ENCODE measurements around the gene LELP1.
A peak's percentile ranks its signal among the peaks of the same experiment; 100 is the strongest.
"Not testable (repeated sequence)": the region's sequence is repeated elsewhere in the genome, so short reads cannot be mapped to it uniquely, and the experiment has no call there.

Gene LELP1

DNA sequence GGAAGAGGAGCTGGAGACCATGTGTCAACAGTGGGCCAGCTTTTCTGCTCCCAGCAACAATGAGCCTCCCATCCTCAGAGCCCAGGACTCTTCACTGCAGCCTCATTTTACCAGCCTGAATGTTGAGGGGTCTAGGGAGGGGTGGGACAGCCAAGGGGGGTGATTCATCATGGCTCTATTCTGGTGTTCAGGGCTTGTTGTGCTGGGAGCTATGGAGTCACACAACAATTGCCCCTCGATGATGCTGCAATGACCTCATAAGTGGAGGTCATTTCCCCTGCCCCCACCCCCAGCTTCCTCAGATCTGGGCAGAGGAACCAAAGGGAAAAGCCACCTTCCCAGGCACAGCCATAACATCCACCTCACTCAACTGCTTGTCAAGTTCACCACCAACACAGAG lies at the start of gene LELP1:
Gene LELP1 (plus strand): TSS at position 301 of the 400 bp plus-strand sequence. CDS start 1,278 bp downstream, outside the sequence.
- no peak for DNase-seq

DNA sequence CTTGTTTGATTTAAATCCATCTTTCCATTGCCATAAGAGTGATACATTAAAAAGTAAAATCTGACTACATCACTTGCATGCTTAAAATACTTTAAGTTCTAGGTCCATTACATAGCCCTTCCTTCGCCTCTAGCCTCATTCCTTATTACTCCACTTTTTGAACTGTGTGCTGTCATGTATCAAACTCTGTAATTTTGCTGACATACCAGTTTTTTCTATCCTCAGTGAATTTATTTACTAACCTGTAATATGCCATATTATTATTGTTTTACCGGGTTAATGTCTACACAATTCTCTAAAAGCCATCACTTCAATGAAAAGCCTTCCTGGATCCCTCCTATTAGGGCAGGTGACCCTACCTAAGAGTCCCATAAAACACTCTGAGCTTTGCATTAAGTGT lies 47.7 kb upstream of the LELP1 start:
- DNase-seq = no peak

GRCh38 chr1:153168686-153169085 lies 34.5 kb upstream of the LELP1 start:
- DNase-seq = no peak

GRCh38 chr1:153174624-153175023 lies 28.6 kb upstream of the LELP1 start:
- no peak for DNase-seq

- no peak for DNase-seq
Measured at GRCh38 chr1:153178922-153179321, 24.3 kb upstream of the LELP1 start.

DNA sequence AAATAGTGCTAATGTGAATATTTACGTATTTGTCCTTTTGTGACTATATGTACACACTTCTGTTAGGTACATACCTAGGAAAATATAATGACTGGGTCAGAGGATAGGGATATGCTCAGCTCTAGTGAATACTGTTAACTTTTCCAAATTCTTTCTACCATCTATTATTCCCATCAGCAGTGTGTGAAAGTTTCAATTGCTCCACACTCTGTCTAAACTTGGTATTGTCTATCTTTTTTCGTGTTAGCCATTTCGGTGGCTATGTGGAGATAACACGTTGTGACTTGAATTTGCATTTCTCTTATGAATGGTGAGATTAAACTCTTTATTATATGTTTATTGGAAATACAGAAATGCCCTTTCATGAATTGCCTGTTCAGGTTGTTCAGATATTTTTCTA lies 22.7 kb upstream of the LELP1 start:
- no peak for DNase-seq

DNA sequence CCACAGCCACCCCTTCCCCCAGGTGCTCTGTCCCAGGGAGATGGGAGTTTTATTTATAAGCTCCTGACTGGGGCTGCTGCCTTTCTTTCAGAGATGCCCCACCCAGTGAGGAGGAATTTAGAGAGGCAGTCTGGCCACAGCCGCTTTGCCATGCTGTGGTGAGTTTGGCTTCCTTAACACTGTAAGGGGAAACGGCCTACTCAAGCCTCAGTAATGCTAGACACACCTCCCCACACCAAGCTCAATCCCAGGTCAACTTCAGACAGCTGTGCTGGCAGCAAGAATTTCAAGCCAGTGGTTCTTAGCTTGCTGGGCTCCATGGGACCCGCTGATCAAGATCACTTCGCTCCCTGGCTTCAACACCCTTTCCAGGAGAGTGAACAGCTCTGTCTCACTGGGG lies 14.9 kb upstream of the LELP1 start:
- not testable (repeated sequence) for DNase-seq

DNA sequence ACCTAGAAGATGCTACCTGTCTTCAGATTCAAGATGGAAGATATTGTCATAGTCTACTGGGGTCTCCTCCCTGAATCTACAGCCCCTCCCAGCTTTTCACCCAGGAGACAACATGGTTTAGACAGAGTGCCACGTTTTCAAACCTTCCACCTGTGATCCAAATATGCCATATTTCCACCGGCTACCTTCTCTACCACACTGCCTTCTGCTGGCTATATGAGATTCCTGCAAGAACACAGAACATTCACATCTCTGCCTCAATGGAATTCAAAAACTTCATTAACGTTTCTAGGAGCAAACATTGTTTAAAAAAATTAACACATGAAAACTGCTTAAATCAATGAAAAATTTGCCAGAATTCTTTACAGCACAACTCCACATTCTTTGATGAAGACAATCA lies 12.9 kb upstream of the LELP1 start:
- DNase-seq = peak; percentile 12

DNA sequence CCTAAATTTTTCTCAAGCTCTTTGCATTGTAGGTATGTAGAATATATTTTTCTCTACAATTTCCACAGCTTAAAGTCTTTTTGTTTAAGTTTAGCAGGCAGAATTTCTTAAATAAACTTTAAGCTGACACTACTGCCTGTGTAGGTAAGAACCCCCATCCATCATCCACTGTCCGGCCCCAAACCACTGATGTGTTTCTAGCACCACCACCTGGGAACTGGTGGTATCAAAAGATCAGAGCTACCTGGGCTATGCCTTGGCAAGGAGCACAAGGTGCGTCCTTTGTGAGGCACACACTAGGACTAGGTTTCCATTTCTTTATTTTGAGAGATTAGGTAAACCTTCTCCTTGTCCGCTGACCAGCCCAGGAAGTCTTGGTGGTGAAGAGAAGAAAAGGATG lies 10.5 kb upstream of the LELP1 start:
- DNase-seq = peak; percentile 34

- DNase-seq = no peak
Measured at GRCh38 chr1:153194331-153195050, 8.7 kb upstream of the LELP1 start.

DNA sequence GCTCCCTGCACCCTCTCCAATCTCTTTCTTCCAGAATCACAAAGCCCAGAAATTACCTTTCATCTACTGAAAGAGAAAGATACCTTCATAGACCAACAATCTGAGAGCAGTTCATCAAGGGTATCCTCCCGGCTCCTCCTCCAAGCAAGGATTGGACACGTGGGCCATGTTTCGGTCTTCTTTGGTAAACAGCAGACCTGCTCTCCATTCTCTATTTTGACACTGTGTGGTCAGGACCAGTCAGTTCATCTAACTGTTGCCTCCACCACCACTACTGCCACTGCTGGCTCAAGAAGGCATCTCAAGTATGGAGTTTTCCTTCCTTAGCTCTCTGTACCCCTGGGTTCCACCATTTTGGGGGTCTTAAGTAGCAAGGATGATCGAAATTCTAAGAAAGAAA lies 8.0 kb upstream of the LELP1 start:
- no peak for DNase-seq

GRCh38 chr1:153202006-153202405 lies 1.2 kb upstream of the LELP1 start:
- no peak for DNase-seq

DNA sequence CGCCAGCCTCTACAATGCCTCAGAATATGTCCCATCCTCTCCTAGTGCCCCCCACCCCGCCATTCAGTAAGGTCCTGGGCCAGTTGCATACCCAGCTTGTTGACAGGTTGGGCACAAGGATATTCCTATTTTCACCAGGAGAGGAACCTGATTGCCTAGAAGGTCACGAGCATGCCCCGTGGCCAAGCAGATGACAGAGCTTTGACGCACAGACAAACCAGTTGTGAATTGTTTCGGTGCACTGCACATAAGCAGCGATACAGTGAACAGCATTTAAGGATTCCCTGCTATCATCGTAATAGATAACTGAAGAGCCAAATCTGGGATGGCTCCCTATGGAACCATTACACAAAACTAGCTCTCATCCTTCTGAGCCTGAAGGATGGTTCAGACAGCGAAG lies 3.4 kb downstream of the LELP1 start:
- DNase-seq = no peak

- DNase-seq = no peak
Measured at GRCh38 chr1:153210206-153210605, 7.0 kb downstream of the LELP1 start.

- DNase-seq = no peak
Measured at GRCh38 chr1:153212201-153212600, 9.0 kb downstream of the LELP1 start.

- DNase-seq = no peak
Measured at GRCh38 chr1:153213519-153213918, 10.3 kb downstream of the LELP1 start.

DNA sequence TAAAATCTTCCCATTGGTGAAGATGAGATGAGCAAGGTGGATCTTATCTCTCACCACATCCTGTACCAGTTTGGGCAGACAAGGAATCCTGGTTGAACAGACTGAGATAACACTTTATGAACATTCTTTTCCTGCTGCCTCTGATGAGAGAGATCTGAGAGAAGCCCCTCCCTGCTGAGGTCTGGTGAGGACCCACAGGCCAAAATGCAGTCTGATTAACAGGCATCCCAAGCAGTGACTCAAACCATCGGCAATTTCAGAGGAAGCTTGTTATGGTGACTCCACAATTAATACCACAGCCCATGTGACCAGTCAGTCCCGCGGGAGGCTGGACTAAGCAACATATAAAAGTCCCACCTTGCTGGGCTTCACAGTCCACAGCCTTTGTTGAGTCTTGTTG lies 14.0 kb downstream of the LELP1 start, which contains the start of gene PRR9:
Gene PRR9 (plus strand): TSS at position 373 of the 400 bp plus-strand sequence. CDS start 561 bp downstream, outside the sequence.
- no peak for DNase-seq

DNA sequence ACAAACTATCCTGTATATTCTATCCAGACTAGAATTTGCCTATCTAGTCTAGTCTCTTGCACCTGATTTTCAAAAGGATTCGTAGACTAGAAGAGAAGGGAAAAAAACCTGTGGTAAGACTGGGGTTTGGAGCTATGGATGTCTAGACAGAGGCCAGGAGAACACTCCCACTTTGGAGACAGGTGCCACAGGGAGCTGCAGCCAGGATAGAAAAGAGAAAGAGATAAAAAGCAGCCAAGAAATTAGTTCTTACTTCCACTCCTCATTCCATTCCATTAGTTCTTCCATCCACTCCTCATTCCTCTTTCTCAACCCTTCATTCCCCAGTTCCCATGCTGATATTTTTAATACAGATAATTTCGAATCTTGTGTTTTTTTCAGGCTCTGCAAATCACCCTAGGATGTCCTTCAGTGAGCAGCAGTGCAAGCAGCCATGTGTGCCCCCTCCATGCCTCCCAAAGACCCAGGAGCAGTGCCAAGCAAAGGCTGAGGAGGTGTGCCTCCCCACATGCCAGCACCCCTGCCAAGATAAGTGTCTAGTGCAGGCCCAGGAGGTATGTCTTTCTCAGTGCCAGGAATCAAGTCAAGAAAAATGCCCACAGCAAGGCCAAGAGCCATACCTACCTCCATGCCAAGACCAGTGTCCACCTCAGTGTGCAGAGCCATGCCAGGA lies 14.7 kb downstream of the LELP1 start:
- DNase-seq = no peak

DNA sequence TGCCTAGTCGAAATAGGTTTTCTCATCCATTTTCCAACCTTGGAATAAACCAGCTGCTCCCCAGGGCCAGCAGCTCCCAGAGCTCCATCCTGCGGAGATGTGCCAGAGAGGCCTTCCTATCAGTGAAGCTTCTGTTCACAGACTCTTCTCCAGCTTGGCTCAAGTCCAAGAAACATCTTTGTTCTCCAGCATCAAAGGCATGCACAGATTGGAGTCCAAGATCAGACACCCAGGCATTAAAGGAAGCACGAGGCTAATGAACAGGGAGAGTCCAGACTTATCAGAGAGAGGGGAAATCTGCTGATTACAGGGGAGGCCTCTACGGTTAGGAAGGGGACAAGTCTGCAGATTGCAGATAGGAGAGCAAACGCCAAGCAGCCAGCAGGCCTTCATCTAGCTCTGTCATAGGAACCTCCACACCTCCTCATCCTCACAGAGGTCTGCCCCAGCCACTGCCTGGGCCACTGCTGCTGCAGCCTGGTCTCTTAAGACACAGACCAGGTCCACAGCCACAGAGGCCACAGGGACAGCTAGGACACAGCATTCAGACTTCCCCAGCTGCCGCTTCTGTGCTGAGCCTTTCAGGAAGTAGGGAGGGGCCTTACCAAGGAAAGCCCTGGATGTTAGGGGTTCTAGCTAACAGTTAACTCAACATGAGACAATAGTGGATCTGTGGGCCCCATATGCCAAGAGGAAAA lies 17.5 kb downstream of the LELP1 start:
- no peak for DNase-seq

DNA sequence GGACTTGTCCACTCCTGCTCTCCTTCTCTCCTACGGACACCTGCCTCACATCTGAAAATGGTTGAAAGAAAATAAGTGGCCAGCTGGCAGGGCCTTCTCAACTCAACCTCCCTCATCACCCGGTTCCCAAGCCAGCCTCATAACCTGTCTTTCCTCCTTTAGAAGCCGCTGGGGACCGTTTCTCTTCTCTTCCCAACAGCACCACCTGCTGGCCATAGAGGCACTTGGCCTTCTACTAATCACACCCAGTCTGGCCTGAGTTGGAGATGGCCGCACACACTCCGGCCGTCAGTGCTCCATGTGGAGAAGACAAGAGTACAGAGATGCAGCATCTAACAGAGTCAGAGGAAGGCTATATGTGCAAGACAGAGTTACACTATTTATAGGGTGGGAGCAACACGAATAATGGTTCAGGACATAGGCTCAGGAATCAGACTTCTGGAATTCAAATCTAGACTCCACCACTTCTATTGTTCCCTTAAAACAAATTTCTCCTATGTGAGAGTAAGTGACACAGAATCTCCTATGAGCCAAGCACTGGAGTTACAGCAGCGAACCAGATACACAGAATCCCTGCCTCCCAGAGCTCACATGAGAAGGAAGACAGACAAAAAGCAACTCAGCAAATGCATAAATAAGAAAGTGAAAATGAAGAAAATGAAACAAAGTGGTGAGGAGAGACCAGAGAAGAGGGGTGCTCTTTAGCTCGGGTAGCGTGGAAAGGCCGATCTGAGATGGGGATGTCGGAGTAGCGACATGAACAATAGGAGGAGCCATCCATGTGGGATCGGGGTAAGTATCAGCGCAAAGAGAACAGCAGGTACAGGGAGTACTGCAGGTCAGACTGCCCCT lies 20.0 kb downstream of the LELP1 start:
- DNase-seq = peak; percentile 79

- DNase-seq = no peak
Measured at GRCh38 chr1:153227810-153228209, 24.6 kb downstream of the LELP1 start.

- no peak for DNase-seq
Measured at GRCh38 chr1:153228491-153228890, 25.3 kb downstream of the LELP1 start.
